Measurements from ENCODE around the gene ROBO2.

The ROBO2 gene

GRCh38 chr3:77052733-77053670 lies 13.1 kb downstream of the ROBO2 start:
- no peak for DNase-seq (ENCODE audit: low read depth in 2 of 2)

- no peak for DNase-seq (ENCODE audit: low read depth in 2 of 2)
These were observed 13.9 kb downstream of the ROBO2 start for GRCh38 chr3:77053795-77054194.

- DNase-seq (ENCODE audit: low read depth in 2 of 2): no peak
These were observed 16.0 kb downstream of the ROBO2 start for GRCh38 chr3:77055841-77056341.

DNA sequence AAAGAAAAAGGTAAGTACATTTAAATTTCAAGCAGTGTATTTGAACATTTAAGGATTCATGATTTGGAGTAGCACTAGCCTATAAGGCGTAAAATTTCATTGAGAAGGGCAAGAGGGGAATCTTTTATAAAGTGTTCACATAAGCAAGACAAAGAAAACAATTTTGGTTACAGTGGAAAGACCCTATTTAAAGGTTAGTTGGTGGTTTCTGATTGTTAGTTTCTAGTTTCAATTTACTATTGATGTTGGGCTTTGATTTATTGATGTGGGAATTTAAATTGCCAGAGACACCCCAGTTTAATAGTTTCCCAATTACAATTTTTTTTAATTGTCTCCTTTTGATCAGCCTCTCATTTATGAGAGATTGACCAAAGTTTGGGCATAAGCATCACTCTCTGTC lies 19.5 kb downstream of the ROBO2 start:
- DNase-seq (ENCODE audit: low read depth in 2 of 2): no peak

DNA sequence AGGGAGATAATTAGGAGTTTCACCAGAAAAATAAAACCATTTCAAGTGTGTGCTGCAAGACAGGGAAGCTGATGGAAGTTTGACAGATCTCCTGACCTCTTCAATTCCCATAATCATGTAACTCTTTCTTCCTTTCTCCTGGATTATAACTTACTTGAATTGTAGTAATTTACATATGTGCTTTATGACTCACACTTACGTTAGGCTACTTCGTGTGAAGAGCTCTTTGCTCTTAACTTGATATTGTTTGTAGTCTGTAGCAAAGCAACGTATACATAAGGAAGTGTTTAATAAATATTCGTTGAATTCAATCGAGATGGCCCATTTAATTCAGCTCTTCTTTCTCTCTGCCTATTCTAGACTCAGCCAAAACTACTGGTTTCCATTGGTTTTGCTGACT lies 23.5 kb downstream of the ROBO2 start:
- no peak for DNase-seq (ENCODE audit: low read depth in 2 of 2)

GRCh38 chr3:77065750-77066149 lies 25.9 kb downstream of the ROBO2 start:
- no peak for DNase-seq (ENCODE audit: low read depth in 2 of 2)

DNA sequence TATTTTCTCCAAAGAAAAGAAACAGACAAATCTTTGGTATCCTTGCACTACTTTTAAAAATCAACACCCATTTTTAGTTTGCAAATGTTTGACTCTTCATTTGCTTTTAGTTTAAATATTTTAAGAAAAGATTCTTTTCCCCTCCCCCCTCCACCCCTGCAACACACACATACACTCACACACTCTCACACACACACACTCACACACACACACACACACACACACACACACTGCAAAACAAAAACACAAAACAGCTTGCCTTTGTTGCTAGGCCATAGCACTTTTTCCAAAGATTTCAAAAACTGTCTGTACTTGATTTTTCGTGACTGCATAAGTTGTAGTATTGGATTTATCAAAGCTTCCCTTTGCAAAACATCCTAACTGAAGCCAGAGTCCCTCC lies 26.9 kb downstream of the ROBO2 start:
- no peak for DNase-seq (ENCODE audit: low read depth in 2 of 2)

- DNase-seq (ENCODE audit: low read depth in 2 of 2): no peak
These were observed 28.9 kb downstream of the ROBO2 start for GRCh38 chr3:77068808-77069207.

GRCh38 chr3:77071364-77071763 lies 31.5 kb downstream of the ROBO2 start:
- DNase-seq (ENCODE audit: low read depth in 2 of 2): no peak

GRCh38 chr3:77071809-77072208 lies 31.9 kb downstream of the ROBO2 start:
- no peak for DNase-seq (ENCODE audit: low read depth in 2 of 2)

DNA sequence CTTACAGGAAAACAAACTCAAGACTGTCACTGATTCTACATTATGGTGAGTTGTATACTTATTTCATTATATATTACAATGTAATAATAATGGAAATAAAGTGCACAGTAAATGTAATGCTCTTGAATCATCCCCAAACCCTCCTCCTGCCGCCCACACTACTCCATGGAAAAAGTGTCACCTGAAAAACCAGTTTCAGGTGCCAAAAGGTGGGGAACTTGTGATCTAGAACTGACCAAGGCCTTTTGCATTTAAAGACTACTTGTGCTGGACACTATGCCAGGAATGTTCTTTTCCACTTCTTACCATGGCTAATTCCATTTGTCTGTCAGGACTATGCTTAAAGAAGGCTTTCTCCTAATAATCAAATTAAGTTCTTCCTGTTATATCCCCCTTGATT lies 32.3 kb downstream of the ROBO2 start:
- no peak for DNase-seq (ENCODE audit: low read depth in 2 of 2)

DNA sequence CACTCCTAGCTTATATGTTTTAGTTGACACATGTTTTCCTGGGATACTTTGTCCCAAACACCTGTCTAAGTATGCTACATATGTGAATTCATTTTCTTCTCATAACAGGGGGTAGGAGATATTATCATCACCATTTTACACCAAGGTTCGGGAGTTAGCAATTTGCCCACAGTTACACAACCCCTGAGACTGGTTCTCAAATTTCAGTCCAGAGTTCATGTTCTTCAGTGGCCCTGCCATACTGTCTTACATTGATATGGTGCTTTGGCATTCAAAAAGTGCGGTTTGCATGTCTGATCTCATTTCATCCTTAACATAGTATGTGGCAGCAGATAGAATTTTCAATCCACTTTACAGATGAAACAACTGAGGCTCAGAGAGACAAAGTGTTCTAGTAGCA lies 38.4 kb downstream of the ROBO2 start:
- no peak for DNase-seq (ENCODE audit: low read depth in 2 of 2)

GRCh38 chr3:77079988-77080610 lies 40.2 kb downstream of the ROBO2 start:
- no peak for DNase-seq (ENCODE audit: low read depth in 2 of 2)

GRCh38 chr3:77081240-77081661 lies 41.4 kb downstream of the ROBO2 start:
- no peak for DNase-seq (ENCODE audit: low read depth in 2 of 2)

DNA sequence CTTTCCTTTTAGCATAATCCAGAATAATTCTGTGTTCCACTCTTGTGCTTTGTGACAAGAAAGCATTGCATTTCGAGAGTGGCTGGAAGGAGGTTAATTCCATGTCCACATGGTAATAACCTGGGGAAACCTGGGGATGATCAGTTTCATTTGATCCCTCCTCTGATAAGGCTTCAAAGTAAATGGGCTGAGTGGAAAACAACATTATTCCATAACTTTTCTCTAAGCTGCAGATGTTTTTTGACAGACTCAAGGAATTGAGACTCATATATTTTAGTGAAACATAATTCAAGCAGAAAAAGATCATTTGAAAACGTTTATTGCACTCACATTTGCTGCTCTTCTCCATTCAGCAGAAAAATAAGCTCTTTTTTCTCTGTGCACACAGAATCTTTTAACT lies 44.6 kb downstream of the ROBO2 start:
- no peak for DNase-seq (ENCODE audit: low read depth in 2 of 2)

DNA sequence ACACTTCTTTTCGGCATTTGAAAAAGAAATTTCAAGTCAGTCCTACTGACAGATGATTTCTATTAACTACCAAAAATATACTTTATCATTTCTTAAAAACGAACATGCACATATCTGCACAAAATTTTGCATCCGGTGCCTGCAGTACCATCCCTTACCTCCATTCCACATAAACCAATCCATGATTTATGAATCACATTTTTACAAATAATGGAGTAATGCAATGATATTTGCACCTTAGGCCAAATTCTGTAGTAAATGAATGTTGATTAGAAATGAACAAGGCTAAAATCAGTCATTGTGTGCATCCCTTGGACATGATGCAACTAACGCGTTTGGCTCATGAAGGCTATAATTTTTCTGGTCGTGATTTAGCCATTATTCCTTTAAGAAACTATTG lies 46.5 kb downstream of the ROBO2 start:
- DNase-seq (ENCODE audit: low read depth in 2 of 2): no peak

GRCh38 chr3:77091809-77092208 lies 51.9 kb downstream of the ROBO2 start:
- no peak for DNase-seq (ENCODE audit: low read depth in 2 of 2)

DNA sequence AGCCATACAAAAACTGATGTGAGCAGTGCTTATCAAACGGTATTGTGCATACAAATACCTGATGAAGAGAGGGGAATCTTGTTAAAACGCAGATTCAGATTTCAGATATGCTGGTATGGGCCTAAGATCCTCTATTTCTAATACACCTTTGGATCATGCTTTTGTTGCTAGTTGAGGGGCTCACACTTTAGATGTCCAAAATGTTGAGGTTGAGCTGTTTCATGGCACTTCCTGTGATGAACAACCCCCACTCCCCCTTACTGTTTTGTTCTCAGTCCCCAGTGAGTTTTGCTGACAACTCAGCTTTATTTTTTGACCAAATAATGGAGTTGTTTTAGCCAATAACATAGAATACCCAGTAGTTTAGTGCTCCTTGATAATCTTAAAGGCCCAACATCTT lies 53.2 kb downstream of the ROBO2 start:
- no peak for DNase-seq (ENCODE audit: low read depth in 2 of 2)

DNA sequence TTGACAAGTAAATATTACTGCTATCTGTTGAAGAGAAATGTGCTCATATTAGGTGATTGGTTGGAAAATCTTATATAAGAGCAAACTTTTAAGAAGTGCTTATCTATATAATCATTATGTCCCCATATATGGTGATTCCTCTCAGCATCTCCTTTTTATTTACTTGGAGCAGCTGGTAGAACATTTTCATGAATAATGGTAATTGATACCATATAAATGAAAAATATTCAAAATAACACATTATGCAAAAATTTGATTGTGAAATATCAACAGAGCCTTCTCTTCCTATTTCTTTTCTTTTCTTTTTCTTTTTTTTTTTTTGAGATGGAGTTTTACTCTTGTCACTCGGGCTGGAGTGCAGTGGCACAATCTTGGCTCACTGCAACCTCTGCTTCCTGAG lies 56.2 kb downstream of the ROBO2 start:
- DNase-seq (ENCODE audit: low read depth in 2 of 2): no peak

DNA sequence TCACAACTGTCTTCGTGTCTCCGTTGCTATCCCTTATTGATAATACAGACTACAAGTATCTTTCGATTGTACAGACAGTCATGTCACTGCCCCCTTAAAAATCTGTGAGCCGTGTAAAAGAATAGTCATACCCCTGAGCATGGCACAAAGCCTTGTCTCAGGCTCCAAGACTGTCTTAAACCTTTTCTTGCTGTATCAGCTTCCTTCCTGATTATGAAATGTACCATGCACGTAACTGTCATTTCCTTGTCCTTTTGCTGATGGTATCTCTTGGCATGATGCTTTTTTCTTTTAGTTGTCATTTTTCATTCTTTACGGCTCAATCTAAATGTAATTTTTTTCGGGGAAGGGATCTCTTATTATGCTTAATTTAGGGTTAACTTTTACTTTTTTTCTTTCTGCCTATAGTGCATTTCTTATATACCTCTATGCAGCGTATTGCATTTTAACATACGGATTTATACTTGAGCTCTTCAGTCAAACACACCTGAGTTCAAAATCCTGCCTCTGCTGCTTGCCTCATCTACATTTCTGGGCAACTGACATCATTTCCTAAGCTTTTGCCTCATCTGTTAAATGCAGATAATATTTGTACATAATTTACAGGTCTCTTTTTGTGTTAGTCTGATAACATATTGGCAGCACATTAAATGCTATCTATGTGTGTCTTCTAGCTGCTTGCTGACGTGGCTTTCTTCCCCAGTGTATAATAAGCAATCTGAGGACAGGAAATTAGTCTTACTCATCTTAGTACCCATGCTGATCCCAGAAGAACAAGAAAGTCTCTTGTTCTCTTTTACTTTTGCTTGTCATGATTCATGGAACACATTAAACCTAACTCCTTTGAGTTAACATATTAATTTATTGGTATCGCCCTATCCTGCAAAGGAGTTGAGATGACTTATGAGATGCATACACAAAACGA lies 57.3 kb downstream of the ROBO2 start:
- no peak for DNase-seq (ENCODE audit: low read depth in 2 of 2)

- no peak for DNase-seq (ENCODE audit: low read depth in 2 of 2)
These were observed 63.3 kb downstream of the ROBO2 start for GRCh38 chr3:77102951-77103769.
